A549 (cell line): Measurements from ENCODE around the gene TBC1D22A. TPM values are rescaled to one million over a fixed set of nuclear protein-coding genes. Genes with fewer than 3 reads are reported as not detected.

Source experiments
- ATAC-seq, 2 experiments: fragments of 200-7000 bp in 1 of 2; fragments of >200 bp in 1 of 2; cut with Nextera tagmentation in 1 of 2; cut with Tn5 transposase in 1 of 2; 3 replicates each; pipeline versions ENCODE4 v1.8.0 to v1.9.1; 2018 to 2020; ENCODE audit warnings: mild to moderate bottlenecking in 1 of 2, moderate library complexity in 1 of 2
- CTCF ChIA-PET: fragments of 300-600 bp; sonication (Branson Sonifier 250); formaldehyde crosslinking; extraction: SDS; loops from one replicate; lab custom pipeline; 2021; ENCODE audit warnings: antibody characterized with exemption, inconsistent platforms; lab: Yijun Ruan, JAX
- POLR2A ChIA-PET: fragments of 350-600 bp; formaldehyde crosslinking; extraction: SDS; loops from one replicate; lab custom pipeline; 2021; ENCODE audit warnings: antibody characterized with exemption, inconsistent platforms; lab: Yijun Ruan, JAX
- DNase-seq, 2 experiments: peaks; one replicate each; pipeline versions ENCODE4 v3.0.0 to v3.0.0-alpha.2; 2011 to 2016; ENCODE audit warnings: low read depth in 1 of 2, low spot score in 1 of 2
- FAIRE-seq: peaks from 2 replicates; lab custom pipeline; 2011; peaks lifted over from hg19 to GRCh38; lab: Jason Lieb, UNC
- H3K27ac ChIP-seq, 2 experiments: fragments of >200 bp; sonication (Bioruptor Twin); formaldehyde crosslinking; 3 replicates each; pipeline ENCODE4 v1.5.1; 2016 to 2017
- H3K4me1 ChIP-seq: fragments of >200 bp; sonication (Bioruptor Twin); formaldehyde crosslinking; 3 replicates; pipeline ENCODE4 v1.6.1; 2016
- H3K4me2 ChIP-seq: fragments of >200 bp; sonication (Bioruptor Twin); formaldehyde crosslinking; 3 replicates; pipeline ENCODE4 v1.6.1; 2016
- H3K4me3 ChIP-seq: fragments of >200 bp; sonication (Bioruptor Twin); formaldehyde crosslinking; 3 replicates; pipeline ENCODE4 v1.5.1; 2016
- H3K9me3 ChIP-seq: fragments of >200 bp; sonication (Bioruptor Twin); formaldehyde crosslinking; 3 replicates; pipeline ENCODE4 v1.6.1; 2016
- BCL3 ChIP-seq: fragments of >200 bp; sonication (Bioruptor Twin); formaldehyde crosslinking; IDR thresholded peaks from 3 replicates; pipeline ENCODE4 v1.6.1; 2016
- BHLHE40 ChIP-seq: IDR thresholded peaks from 2 replicates; pipeline ENCODE4 v1.6.1; 2012; ENCODE audit warnings: low read depth, low read length, inconsistent platforms
- CBX8 ChIP-seq: fragments of 200-600 bp; sonication (generic); IDR thresholded peaks from 2 replicates; pipeline ENCODE4 v1.6.1; 2016
- CEBPB ChIP-seq, 2 experiments: fragments of >200 bp in 1 of 2; sonication (Bioruptor Twin) in 1 of 2; formaldehyde crosslinking in 1 of 2; IDR thresholded peaks; 2 replicates each; pipeline ENCODE4 v1.6.1; 2012 to 2016
- CHD2 ChIP-seq: fragments of 150-350 bp; IDR thresholded peaks from 2 replicates; pipeline ENCODE4 v1.6.1; 2014; ENCODE audit warnings: low read length; ENCODE audit not compliant: partially characterized antibody
- EHF ChIP-seq: fragments of 250-450 bp; sonication (Bioruptor Pico); IDR thresholded peaks from 2 replicates; pipeline ENCODE4 v1.5.0; 2020; ENCODE audit warnings: mild to moderate bottlenecking
- EP300 ChIP-seq, 2 experiments: fragments of >200 bp; sonication (Bioruptor Twin); formaldehyde crosslinking; IDR thresholded peaks; 2 replicates in 1 of 2; 3 replicates in 1 of 2; pipeline ENCODE4 v1.6.1; 2016 to 2017
- FOXS1 ChIP-seq: fragments of 250-450 bp; sonication (Bioruptor Pico); IDR thresholded peaks from 2 replicates; pipeline ENCODE4 v1.5.0; 2020; ENCODE audit warnings: mild to moderate bottlenecking, moderate library complexity
- HDAC2 ChIP-seq: fragments of 200-600 bp; sonication (generic); IDR thresholded peaks from 2 replicates; pipeline ENCODE4 v1.6.1; 2016
- HEYL ChIP-seq: fragments of 250-450 bp; sonication (Bioruptor Pico); IDR thresholded peaks from 2 replicates; pipeline ENCODE4 v1.8.0; 2021; ENCODE audit warnings: mild to moderate bottlenecking, moderate library complexity
- HOXA7 ChIP-seq: fragments of 250-450 bp; sonication (Bioruptor Pico); IDR thresholded peaks from 2 replicates; pipeline ENCODE4 v1.5.0; 2020; ENCODE audit warnings: mild to moderate bottlenecking, moderate library complexity
- HOXB5 ChIP-seq: fragments of 250-450 bp; sonication (Bioruptor Pico); IDR thresholded peaks from 2 replicates; pipeline ENCODE4 v1.5.0; 2020; ENCODE audit warnings: mild to moderate bottlenecking, moderate library complexity
- JUN ChIP-seq, 2 experiments: fragments of >200 bp; sonication (Bioruptor Twin); formaldehyde crosslinking; IDR thresholded peaks; 2 replicates in 1 of 2; 3 replicates in 1 of 2; pipeline ENCODE4 v1.6.1; 2016 to 2017
- KDM5A ChIP-seq: fragments of 200-600 bp; sonication (generic); IDR thresholded peaks from 2 replicates; pipeline ENCODE4 v1.6.1; 2016; ENCODE audit warnings: antibody characterized with exemption, mild to moderate bottlenecking
- MAZ ChIP-seq: fragments of 150-350 bp; IDR thresholded peaks from 2 replicates; pipeline ENCODE4 v1.6.1; 2014; ENCODE audit warnings: antibody characterized with exemption, low read depth, low read length, borderline replicate concordance
- NFE2L2 ChIP-seq: fragments of 150-350 bp; conservative IDR thresholded peaks from 2 replicates; pipeline ENCODE4 v1.6.1; 2014; ENCODE audit warnings: low read length
- PBX3 ChIP-seq: IDR thresholded peaks from 2 replicates; pipeline ENCODE4 v1.6.1; 2012
- PHF8 ChIP-seq: fragments of 200-600 bp; sonication (generic); IDR thresholded peaks from 2 replicates; pipeline ENCODE4 v1.6.1; 2016; ENCODE audit warnings: low read depth, mild to moderate bottlenecking, antibody characterized with exemption, moderate library complexity, borderline replicate concordance
- POLR2A ChIP-seq: IDR thresholded peaks from 2 replicates; pipeline ENCODE4 v1.6.1; 2012; ENCODE audit warnings: mild to moderate bottlenecking, low read length
- POLR2AphosphoS2 ChIP-seq: conservative IDR thresholded peaks from 2 replicates; pipeline ENCODE4 v1.6.1; 2012; ENCODE audit warnings: low read length, improper control_type of control experiment, inconsistent platforms
- RARB ChIP-seq: fragments of 250-450 bp; sonication (Bioruptor Pico); IDR thresholded peaks from 2 replicates; pipeline ENCODE4 v1.8.0; 2021; ENCODE audit warnings: mild to moderate bottlenecking, moderate library complexity
- RCOR1 ChIP-seq: fragments of 150-350 bp; IDR thresholded peaks from 2 replicates; pipeline ENCODE4 v1.6.1; 2014; ENCODE audit warnings: antibody characterized with exemption, low read length, low read depth
- REST ChIP-seq: fragments of 200-600 bp; sonication (generic); IDR thresholded peaks from 2 replicates; pipeline ENCODE4 v1.6.1; 2016; ENCODE audit warnings: antibody characterized with exemption, mild to moderate bottlenecking, moderate library complexity
- RFX5 ChIP-seq: fragments of 450-650 bp; IDR thresholded peaks from 2 replicates; pipeline ENCODE4 v1.7.1; 2014; ENCODE audit warnings: antibody characterized with exemption, mild to moderate bottlenecking, moderate library complexity
- USF2 ChIP-seq: fragments of 450-650 bp; IDR thresholded peaks from 2 replicates; pipeline ENCODE4 v1.6.1; 2014; ENCODE audit warnings: antibody characterized with exemption
- ZNF302 ChIP-seq: fragments of 250-450 bp; sonication (Bioruptor Pico); IDR thresholded peaks from 2 replicates; pipeline ENCODE4 v1.9.0; 2021; ENCODE audit warnings: inconsistent platforms, mild to moderate bottlenecking, moderate library complexity
- ZSCAN20 ChIP-seq: fragments of 250-450 bp; sonication (Bioruptor Pico); IDR thresholded peaks from 2 replicates; pipeline ENCODE4 v1.8.0; 2022; ENCODE audit warnings: mild to moderate bottlenecking, moderate library complexity
- WGBS: methylation state at CpG from one replicate; pipeline ENCODE4 v1.1.6; 2017; ENCODE audit errors: missing lambda C conversion rate; 5-methylcytosine and 5-hydroxymethylcytosine counted together
- polyA plus RNA-seq, 4 experiments: library from polyadenylated mRNA; depleted of rRNA in 3 of 4; stranded (reverse); fragments of >200 nt; fragmentation: RNase III in 1 of 4; extraction: RNeasy Plus Mini Kit Qiagen cat#74134 plus additional on column Dnase treatment in 1 of 4; gene quantifications; 2 replicates in 3 of 4; 3 replicates in 1 of 4; pipeline ENCODE4 v1.2.3, GENCODE V29; 2011 to 2017

TBC1D22A gene
- polyA plus RNA-seq, 2 of the 4 experiments (the other 2 are of a cell fraction) = 8.9 to 10.8 TPM

- Histone ChIP-seq H3K4me3 (no peak overlapping the region), H3K4me2 (no peak overlapping the region), H3K27ac (no peak overlapping the region), H3K4me1 (no peaks in the 10 kb centered on the region), H3K9me3 (no peaks in the 10 kb centered on the region)
- POLR2A ChIA-PET = no interaction called here
- DNase-seq (no peak), FAIRE-seq (no peak), ATAC-seq (no peak)
- CTCF ChIA-PET = interaction anchor here (1.3 kb wide), 1 partner anchor 374 kb away, joined by 3 read pairs; no protein-coding TSS in a partner anchor
- WGBS = 87% methylated on average over 12 of the region's 21 CpGs
- TF ChIP-seq PHF8 (no peak), USF2 (no peak), EHF (CRISPR knock-in tag) (no peak), FOXS1 (CRISPR knock-in tag) (no peak), MAZ (no peak), CHD2 (no peak), EP300 (IDR thresholded peaks at IDR 0.05) (no peak), JUN (IDR thresholded peaks at IDR 0.05) (no peak), HOXA7 (CRISPR knock-in tag) (no peak), HOXB5 (CRISPR knock-in tag) (no peak), PBX3 (no peak), ZNF302 (CRISPR knock-in tag) (no peak), POLR2A (no peak), REST (no peak), RFX5 (no peak), CEBPB (IDR thresholded peaks at IDR 0.05) (no peak), BHLHE40 (no peak)
Observed at GRCh38 chr22:47172771-47173534, 410.5 kb downstream of the TBC1D22A start.

- WGBS = 89% methylated on average over 4 of the region's 17 CpGs
- POLR2A ChIA-PET = no interaction called here
- H3K4me3 ChIP-seq = no peak overlapping the region
- TF ChIP-seq CBX8 (no peak), CEBPB (IDR thresholded peaks at IDR 0.05) (no peak), HEYL (CRISPR knock-in tag) (no peak), HDAC2 (no peak), POLR2AphosphoS2 (no peak), NFE2L2 (no peak), BHLHE40 (no peak), ZSCAN20 (no peak), KDM5A (no peak), BCL3 (no peak), EHF (CRISPR knock-in tag) (no peak), MAZ (no peak), RCOR1 (no peak), RARB (no peak)
- TF ChIP-seq, all 56 proteins: peak for 0
- Histone ChIP-seq H3K4me2 (no peak overlapping the region), H3K4me1 (no peaks in the 10 kb centered on the region), H3K27ac (no peak overlapping the region), H3K9me3 (no peaks in the 10 kb centered on the region)
- FAIRE-seq (no peak), DNase-seq (no peak), ATAC-seq (no peak)
- CTCF ChIA-PET = interaction anchor here (1.3 kb wide), 1 partner anchor 375 kb away, joined by 3 read pairs; no protein-coding TSS in a partner anchor
Observed at GRCh38 chr22:47173535-47174021, 411.1 kb downstream of the TBC1D22A start.
